Stimulated activated CD8-positive, alpha-beta memory T cell treated with anti-CD3 and anti-CD28 coated beads, Interleukin-15, amount 100 ng/mL, for 4 hours (primary cell): ENCODE results near the gene CINP.
"Not testable (repeated sequence)": the region's sequence is repeated elsewhere in the genome, so short reads cannot be mapped to it uniquely, and the experiment has no call there.

Source experiments
- DNase-seq, 2 donors: peaks; one replicate each; pipeline ENCODE4 v3.0.0-alpha.2; 2020; ENCODE audit warnings: low read depth in 2 of 2

The CINP gene

GRCh38 chr14:102353126-102353619 lies 9.5 kb downstream of the CINP start:
- no peak for DNase-seq

- no peak for DNase-seq
Observed at GRCh38 chr14:102352213-102352612, 10.5 kb downstream of the CINP start.

GRCh38 chr14:102351593-102351992 lies 11.1 kb downstream of the CINP start:
- not testable (repeated sequence) for DNase-seq

GRCh38 chr14:102351023-102351422 lies 11.7 kb downstream of the CINP start:
- no peak for DNase-seq

GRCh38 chr14:102348376-102348775 lies 14.3 kb downstream of the CINP start:
- DNase-seq: no peak

- DNase-seq: no peak
Observed at GRCh38 chr14:102346645-102347044, 16.0 kb downstream of the CINP start.

- no peak for DNase-seq
Observed at GRCh38 chr14:102345232-102345631, 17.5 kb downstream of the CINP start.

GRCh38 chr14:102344485-102344884 lies 18.2 kb downstream of the CINP start:
- no peak for DNase-seq

GRCh38 chr14:102344084-102344483 lies 18.6 kb downstream of the CINP start:
- DNase-seq: no peak

- no peak for DNase-seq
Observed at GRCh38 chr14:102342238-102342637, 20.5 kb downstream of the CINP start.

- no peak for DNase-seq
Observed at GRCh38 chr14:102341566-102341965, 21.1 kb downstream of the CINP start.

GRCh38 chr14:102338724-102339123 lies 24.0 kb downstream of the CINP start:
- no peak for DNase-seq

GRCh38 chr14:102335163-102335562 lies 27.5 kb downstream of the CINP start:
- DNase-seq: no peak

- no peak for DNase-seq
Observed at GRCh38 chr14:102333795-102334705, 28.6 kb downstream of the CINP start.

GRCh38 chr14:102333390-102333789 lies 29.3 kb downstream of the CINP start:
- DNase-seq: no peak

- no peak for DNase-seq
Observed at GRCh38 chr14:102330806-102331205, 31.9 kb downstream of the CINP start.

- not testable (repeated sequence) for DNase-seq
Observed at GRCh38 chr14:102329381-102329780, 33.3 kb downstream of the CINP start.

- DNase-seq: no peak
Observed at GRCh38 chr14:102326583-102326982, 36.1 kb downstream of the CINP start.

- DNase-seq: no peak
Observed at GRCh38 chr14:102325791-102326345, 36.8 kb downstream of the CINP start.

GRCh38 chr14:102323102-102323501 lies 39.6 kb downstream of the CINP start:
- no peak for DNase-seq

GRCh38 chr14:102321456-102322422 lies 41.0 kb downstream of the CINP start:
- no peak for DNase-seq
